GM20431 (cell line): Measurements from ENCODE around the gene MYO16.
"Not testable (repeated sequence)": the region's sequence is repeated elsewhere in the genome, so short reads cannot be mapped to it uniquely, and the experiment has no call there.

Experiments
- in situ Hi-C: fragments of 300-500 bp; cut with MseI, MboI; formaldehyde crosslinking; loops from one replicate; pipeline ENCODE4 v1.15.0; 2020; ENCODE audit warnings: low sequenced_read_pairs; ENCODE audit not compliant: unreplicated experiment

Gene MYO16

DNA sequence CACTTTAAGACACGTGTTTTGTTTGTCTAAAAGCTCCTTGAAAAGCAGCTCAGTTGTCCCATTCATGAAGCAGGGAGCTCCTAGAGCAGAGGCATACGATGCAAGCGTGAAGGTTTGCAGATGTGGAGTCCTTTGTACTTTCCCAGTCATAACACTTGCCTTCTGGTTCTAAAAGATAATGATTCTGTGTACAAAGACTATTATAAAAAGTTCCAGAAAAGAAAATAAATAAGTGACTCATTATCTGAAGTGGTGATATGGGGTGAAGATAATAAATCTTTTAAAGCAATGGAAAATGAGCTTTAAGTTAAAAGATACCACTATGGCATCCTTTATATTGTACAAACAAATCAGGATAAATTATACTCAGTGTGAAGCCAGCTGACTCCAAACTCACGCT lies 569.9 kb downstream of the MYO16 start:
- in situ Hi-C loops, result no loop called here

DNA sequence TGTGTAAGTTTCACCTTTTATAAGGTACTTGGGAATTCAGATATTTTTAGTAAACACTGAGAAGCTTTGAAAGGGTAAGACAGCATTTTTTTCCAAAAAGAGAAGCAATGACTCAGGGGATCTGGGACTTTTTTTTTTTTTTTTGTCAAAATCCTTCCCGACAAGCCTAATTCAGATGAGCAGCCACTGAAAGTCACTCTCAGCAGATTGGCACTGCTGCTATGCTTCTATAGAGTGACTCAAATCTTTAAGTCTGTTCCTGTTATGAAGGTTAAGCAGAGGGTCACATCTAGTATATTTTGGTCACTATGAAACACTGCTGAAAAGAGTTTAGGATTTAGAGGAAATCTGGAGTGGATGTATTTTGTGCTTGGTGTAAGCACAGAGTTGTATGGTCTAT lies 571.1 kb downstream of the MYO16 start:
- in situ Hi-C loops, result no loop called here

DNA sequence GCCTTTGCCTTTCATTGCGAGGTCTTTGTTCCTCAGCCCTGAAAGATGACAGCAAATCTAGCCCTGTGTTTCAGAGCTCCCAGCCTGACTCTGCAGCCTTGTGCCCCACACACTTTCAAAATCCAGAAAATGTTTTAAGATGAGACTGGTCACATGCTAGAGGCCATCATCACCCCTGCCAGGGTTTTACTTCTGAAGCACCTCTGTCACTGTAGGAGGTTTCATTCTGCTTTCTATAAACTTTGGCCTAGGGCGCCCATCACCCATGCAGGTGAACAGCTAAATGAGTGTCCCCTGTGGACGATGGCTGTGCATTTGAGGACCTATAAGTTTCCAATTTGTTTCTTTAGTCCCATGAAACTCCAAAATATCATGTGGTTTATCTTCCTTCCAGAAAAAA lies 574.2 kb downstream of the MYO16 start:
- in situ Hi-C loops, result no loop called here

DNA sequence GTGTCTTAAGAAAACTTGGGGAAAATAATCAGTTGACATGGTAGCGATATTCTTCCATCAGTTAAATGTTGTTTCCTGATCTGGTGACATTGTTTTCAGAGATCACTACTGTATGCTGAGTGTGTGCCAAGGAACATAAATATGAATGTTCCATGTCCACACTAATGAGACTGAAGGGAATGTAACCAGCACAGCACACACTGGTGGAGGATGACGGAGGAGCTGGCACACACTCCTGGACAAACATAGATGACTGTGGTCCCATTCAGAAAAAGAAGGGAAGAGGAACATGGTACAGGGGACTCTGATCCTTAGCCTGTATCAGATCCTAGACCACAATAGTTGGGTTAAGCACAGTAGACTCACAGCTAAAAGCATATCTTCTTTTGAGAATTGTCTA lies 574.8 kb downstream of the MYO16 start:
- in situ Hi-C loops, result no loop called here

DNA sequence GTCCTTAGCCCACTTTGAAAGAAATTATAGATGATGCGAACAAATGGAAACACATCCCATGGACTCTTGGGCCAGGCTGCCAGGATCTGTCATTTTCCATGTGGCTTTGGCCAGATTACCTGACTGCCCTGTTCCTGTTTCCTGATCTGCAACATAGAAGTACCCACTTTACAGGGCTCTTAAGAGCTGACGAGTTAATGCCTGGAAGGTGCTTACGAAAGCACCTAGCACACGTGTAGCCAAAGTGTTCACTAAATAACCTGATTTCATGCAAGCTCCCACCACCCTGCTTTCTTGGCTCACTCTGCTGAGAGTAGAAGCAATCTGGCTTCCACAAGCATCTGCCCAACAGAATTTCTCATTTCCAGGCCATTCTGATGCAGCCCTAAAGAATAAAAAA lies 575.2 kb downstream of the MYO16 start:
- in situ Hi-C loops, result no loop called here

DNA sequence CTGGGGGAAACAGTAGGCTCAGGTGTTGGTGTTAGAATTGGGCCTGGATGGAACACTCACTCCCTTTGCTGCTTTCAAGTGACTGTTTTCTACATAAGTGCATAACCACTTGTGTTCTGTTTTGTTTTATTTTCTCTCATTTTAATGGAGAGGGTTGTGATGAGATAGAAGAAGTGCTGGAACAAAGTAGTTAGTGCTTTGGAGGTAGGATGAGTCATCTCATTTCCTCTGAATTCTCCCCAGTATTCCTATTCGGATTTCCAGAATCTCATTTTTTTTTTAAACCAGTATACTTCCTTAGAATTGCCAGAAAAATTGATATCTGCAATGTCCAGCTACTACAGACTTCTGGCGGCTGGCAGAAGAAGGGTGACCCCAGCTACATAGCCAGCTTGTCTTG lies 575.9 kb downstream of the MYO16 start:
- in situ Hi-C loops, result no loop called here

DNA sequence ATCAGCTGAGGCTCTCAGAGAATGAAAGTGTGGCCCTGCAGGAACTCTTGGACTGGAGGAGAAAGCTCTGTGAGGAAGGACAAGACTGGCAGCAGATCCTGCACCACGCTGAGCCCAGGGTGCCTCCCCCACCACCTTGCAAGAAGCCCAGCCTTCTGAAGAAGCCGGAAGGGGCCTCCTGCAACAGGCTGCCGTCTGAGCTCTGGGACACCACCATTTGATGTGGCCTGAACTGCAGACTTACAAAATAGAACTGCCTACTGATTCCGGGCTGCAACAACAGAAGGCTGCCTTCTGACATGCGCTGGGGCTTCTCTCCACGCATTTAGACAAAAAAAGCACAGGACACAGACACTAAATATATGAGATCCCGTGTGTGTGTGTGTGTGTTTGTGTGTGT lies 577.2 kb downstream of the MYO16 start:
- in situ Hi-C loops, result no loop called here

DNA sequence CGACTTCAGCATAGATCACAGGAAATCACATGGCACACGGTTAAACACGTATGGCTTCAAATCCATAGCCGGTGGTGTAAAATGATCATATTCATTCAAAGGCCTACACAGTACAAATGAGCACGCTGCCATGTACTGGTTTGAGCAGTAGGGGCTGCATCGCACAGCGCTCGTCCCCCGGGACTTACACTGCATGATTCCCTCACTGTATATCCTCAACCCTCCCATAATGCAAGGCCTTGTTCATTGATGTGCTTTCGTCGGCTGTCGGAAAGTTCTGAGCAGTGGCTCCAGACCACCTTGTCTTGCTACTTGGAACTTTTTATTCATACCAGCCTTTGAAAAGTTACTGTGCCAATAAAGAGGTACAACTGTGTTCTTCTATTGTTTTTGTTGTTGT lies 578.2 kb downstream of the MYO16 start:
- in situ Hi-C loops, result no loop called here

DNA sequence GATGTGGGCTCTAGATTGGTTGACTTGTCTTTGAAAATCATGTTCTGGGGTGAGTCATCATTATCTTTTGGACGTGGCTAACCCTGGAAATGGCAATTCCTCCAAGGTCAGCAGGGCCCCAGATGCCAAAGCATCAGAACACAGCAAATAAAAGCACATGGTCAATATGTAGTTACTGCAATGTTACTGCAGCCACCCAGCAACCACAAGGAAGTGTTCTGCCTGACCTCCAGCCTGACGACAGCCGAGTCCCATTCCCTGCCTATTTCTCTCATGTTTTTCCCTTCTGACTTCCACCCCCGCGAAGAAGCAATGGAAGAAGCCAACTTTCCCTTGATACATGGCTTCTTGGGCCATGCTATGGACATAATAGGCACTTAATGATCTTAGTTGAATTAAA lies 579.1 kb downstream of the MYO16 start:
- in situ Hi-C loops, result no loop called here

DNA sequence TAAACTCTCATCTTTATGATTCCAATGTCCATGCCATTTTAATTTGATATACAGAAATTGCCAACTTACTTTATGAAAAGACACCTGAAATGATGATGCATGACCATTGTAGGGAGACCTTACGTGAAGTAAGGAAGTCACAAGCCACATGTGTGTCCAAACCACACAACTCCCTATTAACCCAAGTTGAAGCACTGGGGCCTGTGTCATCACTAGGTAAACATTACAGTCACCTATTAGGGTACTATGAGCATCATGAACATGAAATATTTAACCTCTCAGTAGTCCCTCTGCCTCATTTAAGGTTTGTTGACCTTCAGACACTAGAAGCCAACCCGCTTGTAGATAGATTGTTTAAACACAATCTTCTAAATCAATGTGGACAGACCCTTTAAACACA lies 580.1 kb downstream of the MYO16 start:
- in situ Hi-C loops, result no loop called here

DNA sequence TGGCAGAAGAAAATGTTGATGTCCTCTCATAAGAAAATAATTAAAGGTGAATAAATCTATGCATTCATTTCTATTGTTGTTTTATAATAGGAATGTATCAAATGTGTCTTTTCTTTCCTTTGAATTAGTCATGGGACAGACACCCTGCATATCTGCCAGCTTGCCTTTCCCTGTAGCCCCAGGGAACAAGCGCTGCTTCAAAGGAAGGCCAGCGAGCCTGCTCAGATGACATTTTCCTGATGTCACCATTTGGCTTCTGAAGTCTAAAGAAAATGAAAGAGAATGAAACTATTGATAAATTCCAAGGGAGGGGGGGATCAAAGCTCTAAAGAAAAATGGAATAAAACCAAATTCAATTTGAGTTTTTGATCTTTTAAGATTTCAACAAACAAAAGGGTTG lies 582.2 kb downstream of the MYO16 start:
- in situ Hi-C loops, result no loop called here

DNA sequence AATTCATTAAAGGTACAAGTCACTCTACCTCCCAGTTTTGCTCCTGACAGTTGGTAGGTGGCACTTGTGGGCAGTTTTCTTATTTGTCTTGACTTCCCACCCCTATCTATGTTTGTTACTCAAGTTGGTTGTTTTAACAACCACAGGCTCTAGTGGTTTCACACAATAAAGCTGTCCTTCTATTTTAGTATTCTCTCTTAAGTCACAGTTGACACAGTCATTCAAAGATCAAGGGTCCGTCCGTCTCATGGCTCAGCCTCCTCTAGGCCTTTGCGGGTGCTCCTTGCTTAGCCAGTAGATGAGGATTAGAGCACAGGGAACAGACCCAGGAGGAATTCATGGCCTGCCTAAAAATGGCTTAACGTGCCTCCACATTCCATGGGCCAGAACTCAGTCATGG lies 583.2 kb downstream of the MYO16 start:
- in situ Hi-C loops, result no loop called here

DNA sequence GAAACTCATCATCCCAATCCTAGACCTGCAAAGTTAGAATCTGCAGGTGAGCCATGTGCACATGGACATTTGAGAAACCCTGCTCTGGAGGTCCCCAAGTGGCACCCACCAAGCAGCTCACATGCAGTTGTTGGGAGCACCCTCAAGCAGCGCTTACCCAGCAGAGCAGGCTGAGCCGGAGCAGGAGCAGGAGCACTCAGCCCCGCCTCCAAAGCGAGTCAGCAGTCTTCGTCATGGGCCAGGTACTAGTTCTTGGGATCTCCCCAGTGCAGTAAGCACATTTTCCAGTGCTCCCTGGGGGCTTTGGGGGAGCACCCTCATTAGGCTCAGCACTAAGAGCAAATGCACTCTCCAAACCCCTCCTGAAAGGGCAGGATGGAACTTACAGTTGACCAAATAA lies 584.3 kb downstream of the MYO16 start:
- in situ Hi-C loops, result no loop called here

DNA sequence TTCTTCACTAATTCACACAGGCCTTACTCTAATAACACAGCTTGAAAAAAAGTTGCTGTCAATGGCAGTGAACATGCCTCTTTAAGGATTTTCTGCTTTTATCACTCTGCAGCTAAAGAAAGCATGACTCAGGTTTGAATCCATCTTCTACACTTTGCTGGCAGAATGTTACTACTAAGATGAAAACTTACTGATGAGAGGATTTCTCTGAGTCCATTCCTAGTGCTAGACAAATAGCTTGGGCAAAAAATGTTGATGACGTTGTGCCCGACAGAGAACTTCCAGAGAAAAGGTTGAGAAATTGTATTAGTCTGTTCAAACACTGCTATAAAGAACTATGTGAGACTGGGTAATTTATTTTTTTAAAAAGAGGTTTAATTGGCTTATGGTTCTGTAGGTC lies 585.0 kb downstream of the MYO16 start:
- in situ Hi-C loops, result no loop called here

DNA sequence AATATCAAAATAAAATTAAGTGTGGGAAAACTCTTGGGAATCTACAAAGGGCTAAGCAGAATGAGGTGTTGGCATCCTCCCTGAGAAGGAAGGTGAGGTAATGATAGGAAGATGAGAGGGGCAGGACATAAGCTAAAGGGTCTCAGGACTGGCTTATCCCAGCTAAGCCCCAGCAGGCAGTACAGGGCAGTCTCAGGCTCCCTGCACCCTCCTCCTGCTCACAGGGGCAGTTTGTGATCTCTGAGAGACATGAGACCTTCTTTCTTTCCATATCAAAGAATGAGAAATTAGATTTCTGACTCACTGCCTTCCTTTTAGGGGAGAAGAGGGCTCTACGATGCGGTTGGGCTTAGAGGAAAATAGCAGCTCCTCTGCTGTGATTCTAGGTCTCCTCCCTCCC lies 586.0 kb downstream of the MYO16 start:
- in situ Hi-C loops, result no loop called here

DNA sequence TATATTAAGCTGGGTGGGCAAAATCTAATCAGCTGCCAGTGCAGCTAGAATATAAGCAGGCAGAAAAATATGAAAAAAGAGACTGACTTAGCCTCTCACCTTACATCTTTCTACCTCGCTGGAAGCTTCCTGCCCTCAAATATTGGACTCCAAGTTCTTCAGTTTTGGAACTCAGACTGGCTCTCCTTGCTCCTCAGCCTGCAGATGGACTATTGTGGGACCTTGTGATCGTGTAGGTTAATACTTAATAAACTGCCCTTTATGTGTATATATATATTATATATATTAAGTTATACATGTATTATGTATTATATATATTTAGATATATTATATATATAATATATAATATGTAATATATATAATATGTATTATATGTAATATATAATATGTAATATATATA lies 588.1 kb downstream of the MYO16 start:
- in situ Hi-C loops, result not testable (repeated sequence)

DNA sequence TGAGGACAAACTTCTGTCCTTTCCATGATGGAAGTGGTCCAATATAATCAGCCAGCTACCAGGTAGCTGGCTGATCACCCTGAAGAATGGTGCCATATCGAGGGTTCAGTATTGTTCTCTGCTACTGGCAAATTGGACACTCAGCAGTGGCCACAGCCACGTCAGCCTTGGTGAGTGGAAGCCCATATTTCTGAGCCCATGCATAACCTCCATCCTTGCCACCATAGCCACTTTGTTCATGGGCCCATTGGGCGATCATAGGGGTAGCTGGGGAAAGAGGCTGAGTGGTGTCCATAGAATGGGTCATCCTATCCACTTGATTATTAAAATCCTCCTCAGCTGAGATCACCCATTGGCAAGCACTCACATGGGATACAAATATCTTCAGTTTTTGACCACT lies 591.2 kb downstream of the MYO16 start:
- in situ Hi-C loops, result no loop called here

DNA sequence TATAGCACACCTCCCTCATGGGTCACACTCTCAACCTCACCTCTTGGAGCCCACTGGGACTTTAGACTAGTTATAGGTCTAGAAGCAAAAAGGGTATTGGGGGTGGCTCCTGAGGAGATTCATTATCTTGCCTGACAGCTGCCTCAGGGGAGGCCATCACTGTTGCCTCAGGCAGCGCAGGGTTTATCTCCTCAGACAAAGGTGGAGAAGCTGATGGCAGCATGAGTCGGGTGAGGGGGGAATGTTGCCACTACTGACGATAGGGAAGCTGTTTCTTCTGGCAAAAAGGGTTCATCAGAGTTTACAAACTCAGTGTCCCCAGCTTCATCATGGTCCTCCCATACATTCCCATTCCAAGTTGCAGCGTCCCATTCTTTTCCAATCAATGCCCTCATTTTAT lies 594.6 kb downstream of the MYO16 start:
- in situ Hi-C loops, result no loop called here

DNA sequence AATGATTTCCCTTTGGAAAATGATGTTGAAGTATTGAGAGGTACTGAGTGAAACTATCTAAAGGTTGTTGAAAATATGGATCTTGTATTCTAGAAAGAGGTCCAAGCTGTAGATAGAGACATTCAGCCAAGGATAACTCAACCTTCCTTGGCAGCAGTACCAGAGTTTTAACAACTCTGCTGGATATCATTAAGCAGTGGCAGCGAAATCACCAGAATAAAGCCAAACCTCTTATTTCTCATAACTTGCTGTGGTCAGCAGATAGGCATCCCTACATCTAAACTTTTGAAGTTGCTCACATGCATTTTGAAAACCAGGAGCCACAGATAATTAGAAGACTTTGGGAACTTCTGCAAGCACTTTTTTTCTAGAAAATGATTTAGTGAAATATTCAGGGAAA lies 597.2 kb downstream of the MYO16 start:
- in situ Hi-C loops, result no loop called here

DNA sequence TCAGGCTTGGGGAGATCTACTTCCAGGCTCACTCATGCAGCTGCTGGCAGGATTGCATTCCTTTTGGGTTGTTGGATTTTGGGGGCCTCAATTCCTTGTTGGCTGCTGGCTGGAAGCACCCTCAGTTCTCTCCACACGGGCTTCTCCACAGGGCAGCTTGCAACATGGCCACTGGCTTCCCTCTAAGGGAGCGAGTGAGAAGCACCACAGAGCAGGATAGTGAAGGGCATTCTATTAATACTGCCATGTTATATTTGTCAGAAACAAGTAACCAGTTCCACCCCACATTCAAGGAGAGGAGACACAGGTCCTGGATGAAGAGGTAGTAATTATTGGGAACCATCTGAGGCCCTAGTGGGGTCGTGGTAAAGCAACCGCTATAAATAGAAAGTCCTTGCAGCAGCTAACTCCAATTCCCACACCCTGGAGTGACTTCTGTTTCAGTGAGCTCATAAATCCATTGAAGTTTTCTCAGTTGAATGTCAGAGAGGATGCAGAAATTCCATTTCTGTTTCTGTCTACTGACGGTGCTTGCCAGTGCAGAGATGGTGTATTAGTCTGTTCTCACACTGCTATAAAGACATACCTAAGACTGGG lies 598.0 kb downstream of the MYO16 start:
- in situ Hi-C loops, result no loop called here

DNA sequence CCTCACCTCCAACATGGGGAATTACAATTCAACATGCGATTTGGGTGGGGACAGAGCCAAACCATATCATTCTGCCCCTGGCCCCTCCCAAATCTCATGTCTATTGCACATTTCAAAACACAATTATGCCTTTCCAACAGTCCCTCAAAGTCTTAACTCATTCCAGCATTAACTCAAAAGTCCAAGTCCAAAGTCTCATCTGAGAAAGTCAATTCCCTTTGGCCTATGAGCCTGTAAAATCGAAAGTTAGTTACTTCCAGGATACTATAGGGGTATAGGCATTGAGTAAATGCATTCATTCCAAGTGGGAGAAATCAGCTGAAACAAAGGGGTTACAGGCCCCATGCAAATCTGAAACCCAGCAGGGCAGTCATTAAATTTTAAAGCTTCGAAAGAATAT lies 598.8 kb downstream of the MYO16 start:
- in situ Hi-C loops, result no loop called here

DNA sequence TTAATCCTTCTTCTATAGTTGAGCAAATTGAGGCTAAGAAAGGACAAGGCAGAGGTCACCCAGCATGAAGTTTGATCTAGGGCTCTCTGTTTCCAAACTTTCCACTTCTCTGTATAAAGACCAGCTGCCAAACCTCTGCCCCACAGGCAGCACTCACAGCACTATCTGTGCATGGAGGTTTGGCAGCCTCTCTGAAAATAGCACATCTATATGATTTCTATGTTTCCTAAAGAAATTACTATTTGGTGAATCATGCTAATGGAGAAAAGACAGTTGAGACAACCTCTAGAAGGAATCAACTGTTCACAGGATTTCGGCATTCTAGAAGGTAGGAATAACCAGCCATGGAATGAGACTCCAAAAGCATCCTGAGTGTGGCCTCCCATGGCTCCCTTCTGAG lies 602.5 kb downstream of the MYO16 start:
- in situ Hi-C loops, result no loop called here

DNA sequence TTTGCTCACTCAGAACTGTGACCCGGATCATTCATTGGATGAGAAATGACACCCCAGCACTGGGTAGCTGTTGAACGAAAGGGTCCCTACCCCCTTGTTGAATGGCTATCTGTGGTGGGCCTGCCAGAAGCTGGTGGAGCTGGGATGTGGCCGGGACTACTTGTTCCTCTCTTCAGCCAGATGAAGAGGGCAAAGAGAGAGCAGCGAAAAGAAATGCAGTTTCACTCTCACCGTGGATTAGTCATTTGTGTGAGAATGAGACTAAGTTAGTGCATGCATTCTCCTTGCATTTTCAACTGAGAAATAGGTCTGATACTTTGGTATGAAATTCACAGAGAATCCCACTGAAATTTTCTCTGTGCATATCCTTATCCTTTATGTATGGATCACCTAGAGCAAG lies 603.9 kb downstream of the MYO16 start:
- in situ Hi-C loops, result no loop called here
